ENCODE measurements around the gene SLC12A2. TPM values are rescaled to one million over a fixed set of nuclear protein-coding genes. Genes with fewer than 3 reads are reported as not detected.
A peak's percentile ranks its signal among the peaks of the same experiment; 100 is the strongest.

The SLC12A2 gene
- total RNA-seq, 1 experiment from 2014 or later: 36.9 TPM

- no TSS peak for BruUV-seq (replicated peaks)
- no peaks in the 10 kb centered on the region; the same call in 1 of the 2 replicates for H3K36me3 ChIP-seq (ENCODE audit: control insufficient read depth, insufficient read depth, low read length)
- peak overlapping the region; percentile 94 for H3K27ac ChIP-seq (ENCODE audit: low read length)
- peak overlapping the region; percentile 64 to 83 for H3K4me3 ChIP-seq (ENCODE audit: low read depth in 2 of 2, low read length in 2 of 2)
- H3K4me1 ChIP-seq (ENCODE audit: control insufficient read depth, insufficient read depth, low read length): peaks cover 35% of the 10 kb centered on the region
- in situ Hi-C loops (cut with HindIII; ENCODE audit: low pct_unique_long_range_greater_than_20kb, low sequenced_read_pairs): no loop called here
- ATAC-seq (peak; percentile 35), DNase-seq (ENCODE audit: low read depth, low spot score) (peak; percentile 36)
- H3K9me3 ChIP-seq (ENCODE audit: control insufficient read depth, insufficient read depth, low read depth, low read length): no peaks in the 10 kb centered on the region
- ChIA-PET POLR2A (interaction anchor here (0.6 kb wide), 1 partner anchor 100 kb away, joined by 3 read pairs; no protein-coding TSS in a partner anchor), CTCF (no interaction called here)
- intact Hi-C loops (cut with micrococcal nuclease; ENCODE audit: unreplicated experiment): loop anchor here (2.0 to 10.0 kb wide), 2 partner anchors 118 to 178 kb away; no protein-coding TSS in a partner anchor
- no peaks in the 10 kb centered on the region for H3K27me3 ChIP-seq (ENCODE audit: control insufficient read depth, insufficient read depth, low read length)
- TF ChIP-seq TCF7L2 (IDR thresholded peaks at IDR 0.05; ENCODE audit: low read depth, low read length): no peak; the same call in 1 of the 2 replicates
Measured at GRCh38 chr5:128082551-128083032, 974 bp upstream of the SLC12A2 start.

GRCh38 chr5:128083811-128084227 is 253 bp downstream of the SLC12A2 start:
- ChIA-PET POLR2A (no interaction called here), CTCF (interaction anchor here (0.6 kb wide), 1 partner anchor 8 kb away, joined by 8 read pairs; no protein-coding TSS in a partner anchor)
- Histone ChIP-seq H3K9me3 (ENCODE audit: control insufficient read depth, insufficient read depth, low read depth, low read length) (no peaks in the 10 kb centered on the region), H3K27me3 (ENCODE audit: control insufficient read depth, insufficient read depth, low read length) (no peaks in the 10 kb centered on the region), H3K36me3 (ENCODE audit: control insufficient read depth, insufficient read depth, low read length) (no peaks in the 10 kb centered on the region; the same call in 1 of the 2 replicates), H3K4me3 (ENCODE audit: low read depth in 2 of 2, low read length in 2 of 2) (peak overlapping the region; percentile 64 to 77), H3K27ac (ENCODE audit: low read length) (no peak overlapping the region), H3K4me1 (ENCODE audit: control insufficient read depth, insufficient read depth, low read length) (peaks cover 35% of the 10 kb centered on the region)
- intact Hi-C loops (cut with micrococcal nuclease; ENCODE audit: unreplicated experiment): loop anchor here (2.0 to 10.0 kb wide), 2 partner anchors 117 to 179 kb away; no protein-coding TSS in a partner anchor
- TF ChIP-seq POLR2AphosphoS5 (IDR thresholded peaks at IDR 0.05; ENCODE audit: low read depth, low read length) (no peak), SIN3A (IDR thresholded peaks at IDR 0.05; ENCODE audit: borderline replicate concordance, insufficient read depth, low read depth, low read length) (peak; percentile 1; the same call in 1 of the 2 replicates), REST (IDR thresholded peaks at IDR 0.05; ENCODE audit: insufficient read depth in 1 of 2, low read depth in 2 of 2, low read length in 1 of 2) (no peak), TCF7L2 (IDR thresholded peaks at IDR 0.05; ENCODE audit: low read depth, low read length) (no peak), CTCF (IDR thresholded peaks at IDR 0.05) (peak; percentile 69)
- DNase-seq (ENCODE audit: low read depth, low spot score): no peak
- ATAC-seq: peak; percentile 67
- in situ Hi-C loops (cut with HindIII; ENCODE audit: low pct_unique_long_range_greater_than_20kb, low sequenced_read_pairs): no loop called here
- no TSS peak for BruUV-seq (replicated peaks)

Data from Panc1 (cell line).